ENCODE measurements around the gene HELB. TPM values are rescaled to one million over a fixed set of nuclear protein-coding genes. Genes with fewer than 3 reads are reported as not detected.

The HELB gene
- total and polyA plus RNA-seq, 4 donors: 0.18 to 8.0 (median 2.9) TPM

DNA sequence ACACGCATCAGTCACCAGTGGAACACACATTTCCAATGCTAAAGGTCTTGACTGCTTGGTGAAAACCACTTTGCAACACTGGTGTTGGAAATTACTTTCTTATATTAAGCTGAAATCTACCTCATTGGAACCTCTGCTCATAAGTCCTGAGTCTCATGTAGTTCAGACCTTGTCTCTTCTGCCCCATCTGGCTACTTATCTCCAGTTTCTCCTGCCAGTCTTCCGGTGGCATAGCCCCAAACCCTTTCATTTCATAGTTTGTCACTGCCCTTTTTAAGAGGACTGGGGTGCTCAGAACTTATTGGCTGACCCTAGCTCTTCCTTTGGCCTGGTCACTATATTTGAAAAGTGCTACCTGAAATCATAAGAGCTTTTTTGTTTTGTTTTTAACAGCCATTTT lies 43.7 kb downstream of the HELB start:
- H3K27me3 ChIP-seq (ENCODE audit: control insufficient read depth in 4 of 4, insufficient read depth in 4 of 4, low read length in 3 of 4): no peaks in the 10 kb centered on the region
- no peak overlapping the region for H3K27ac ChIP-seq (ENCODE audit: low read depth in 1 of 2, low read length in 2 of 2)
- no peak for TF ChIP-seq EGR1 (IDR thresholded peaks at IDR 0.05; ENCODE audit: low read depth in 2 of 2)
- TF ChIP-seq, protein P1, sequence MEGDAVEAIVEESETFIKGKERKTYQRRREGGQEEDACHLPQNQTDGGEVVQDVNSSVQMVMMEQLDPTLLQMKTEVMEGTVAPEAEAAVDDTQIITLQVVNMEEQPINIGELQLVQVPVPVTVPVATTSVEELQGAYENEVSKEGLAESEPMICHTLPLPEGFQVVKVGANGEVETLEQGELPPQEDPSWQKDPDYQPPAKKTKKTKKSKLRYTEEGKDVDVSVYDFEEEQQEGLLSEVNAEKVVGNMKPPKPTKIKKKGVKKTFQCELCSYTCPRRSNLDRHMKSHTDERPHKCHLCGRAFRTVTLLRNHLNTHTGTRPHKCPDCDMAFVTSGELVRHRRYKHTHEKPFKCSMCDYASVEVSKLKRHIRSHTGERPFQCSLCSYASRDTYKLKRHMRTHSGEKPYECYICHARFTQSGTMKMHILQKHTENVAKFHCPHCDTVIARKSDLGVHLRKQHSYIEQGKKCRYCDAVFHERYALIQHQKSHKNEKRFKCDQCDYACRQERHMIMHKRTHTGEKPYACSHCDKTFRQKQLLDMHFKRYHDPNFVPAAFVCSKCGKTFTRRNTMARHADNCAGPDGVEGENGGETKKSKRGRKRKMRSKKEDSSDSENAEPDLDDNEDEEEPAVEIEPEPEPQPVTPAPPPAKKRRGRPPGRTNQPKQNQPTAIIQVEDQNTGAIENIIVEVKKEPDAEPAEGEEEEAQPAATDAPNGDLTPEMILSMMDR (IDR thresholded peaks at IDR 0.05; ENCODE audit: low read depth, low read length, missing input control): no peak
- no peak for TF ChIP-seq NR2F2 (IDR thresholded peaks at IDR 0.05)
- TF ChIP-seq, protein P2, sequence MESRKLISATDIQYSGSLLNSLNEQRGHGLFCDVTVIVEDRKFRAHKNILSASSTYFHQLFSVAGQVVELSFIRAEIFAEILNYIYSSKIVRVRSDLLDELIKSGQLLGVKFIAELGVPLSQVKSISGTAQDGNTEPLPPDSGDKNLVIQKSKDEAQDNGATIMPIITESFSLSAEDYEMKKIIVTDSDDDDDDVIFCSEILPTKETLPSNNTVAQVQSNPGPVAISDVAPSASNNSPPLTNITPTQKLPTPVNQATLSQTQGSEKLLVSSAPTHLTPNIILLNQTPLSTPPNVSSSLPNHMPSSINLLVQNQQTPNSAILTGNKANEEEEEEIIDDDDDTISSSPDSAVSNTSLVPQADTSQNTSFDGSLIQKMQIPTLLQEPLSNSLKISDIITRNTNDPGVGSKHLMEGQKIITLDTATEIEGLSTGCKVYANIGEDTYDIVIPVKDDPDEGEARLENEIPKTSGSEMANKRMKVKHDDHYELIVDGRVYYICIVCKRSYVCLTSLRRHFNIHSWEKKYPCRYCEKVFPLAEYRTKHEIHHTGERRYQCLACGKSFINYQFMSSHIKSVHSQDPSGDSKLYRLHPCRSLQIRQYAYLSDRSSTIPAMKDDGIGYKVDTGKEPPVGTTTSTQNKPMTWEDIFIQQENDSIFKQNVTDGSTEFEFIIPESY (IDR thresholded peaks at IDR 0.05): no peak
- TF ChIP-seq, protein P3, sequence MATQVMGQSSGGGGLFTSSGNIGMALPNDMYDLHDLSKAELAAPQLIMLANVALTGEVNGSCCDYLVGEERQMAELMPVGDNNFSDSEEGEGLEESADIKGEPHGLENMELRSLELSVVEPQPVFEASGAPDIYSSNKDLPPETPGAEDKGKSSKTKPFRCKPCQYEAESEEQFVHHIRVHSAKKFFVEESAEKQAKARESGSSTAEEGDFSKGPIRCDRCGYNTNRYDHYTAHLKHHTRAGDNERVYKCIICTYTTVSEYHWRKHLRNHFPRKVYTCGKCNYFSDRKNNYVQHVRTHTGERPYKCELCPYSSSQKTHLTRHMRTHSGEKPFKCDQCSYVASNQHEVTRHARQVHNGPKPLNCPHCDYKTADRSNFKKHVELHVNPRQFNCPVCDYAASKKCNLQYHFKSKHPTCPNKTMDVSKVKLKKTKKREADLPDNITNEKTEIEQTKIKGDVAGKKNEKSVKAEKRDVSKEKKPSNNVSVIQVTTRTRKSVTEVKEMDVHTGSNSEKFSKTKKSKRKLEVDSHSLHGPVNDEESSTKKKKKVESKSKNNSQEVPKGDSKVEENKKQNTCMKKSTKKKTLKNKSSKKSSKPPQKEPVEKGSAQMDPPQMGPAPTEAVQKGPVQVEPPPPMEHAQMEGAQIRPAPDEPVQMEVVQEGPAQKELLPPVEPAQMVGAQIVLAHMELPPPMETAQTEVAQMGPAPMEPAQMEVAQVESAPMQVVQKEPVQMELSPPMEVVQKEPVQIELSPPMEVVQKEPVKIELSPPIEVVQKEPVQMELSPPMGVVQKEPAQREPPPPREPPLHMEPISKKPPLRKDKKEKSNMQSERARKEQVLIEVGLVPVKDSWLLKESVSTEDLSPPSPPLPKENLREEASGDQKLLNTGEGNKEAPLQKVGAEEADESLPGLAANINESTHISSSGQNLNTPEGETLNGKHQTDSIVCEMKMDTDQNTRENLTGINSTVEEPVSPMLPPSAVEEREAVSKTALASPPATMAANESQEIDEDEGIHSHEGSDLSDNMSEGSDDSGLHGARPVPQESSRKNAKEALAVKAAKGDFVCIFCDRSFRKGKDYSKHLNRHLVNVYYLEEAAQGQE (IDR thresholded peaks at IDR 0.05): no peak
- no peak overlapping the region for H3K9ac ChIP-seq (ENCODE audit: low read depth in 1 of 2, low read length in 2 of 2)
- no peaks in the 10 kb centered on the region for H3K4me1 ChIP-seq (ENCODE audit: control insufficient read depth in 4 of 4, insufficient read depth in 4 of 4, low read length in 3 of 4)
- 98% methylated on average over 2 of the region's 2 CpGs for WGBS
- H3K36me3 ChIP-seq (ENCODE audit: control insufficient read depth in 4 of 4, insufficient read depth in 3 of 4, low read depth in 1 of 4, low read length in 3 of 4): peaks cover 3 to 10% (median 7%) of the 10 kb centered on the region in 4 donors
- H3K4me3 ChIP-seq (ENCODE audit: low read depth in 1 of 3, low read length in 3 of 3): no peak overlapping the region
- peaks cover 2 to 8% (median 5%) of the 10 kb centered on the region in 4 donors for H3K9me3 ChIP-seq (ENCODE audit: control insufficient read depth in 4 of 4, low read length in 3 of 4)
- no peak for DNase-seq (ENCODE audit: low spot score)

DNA sequence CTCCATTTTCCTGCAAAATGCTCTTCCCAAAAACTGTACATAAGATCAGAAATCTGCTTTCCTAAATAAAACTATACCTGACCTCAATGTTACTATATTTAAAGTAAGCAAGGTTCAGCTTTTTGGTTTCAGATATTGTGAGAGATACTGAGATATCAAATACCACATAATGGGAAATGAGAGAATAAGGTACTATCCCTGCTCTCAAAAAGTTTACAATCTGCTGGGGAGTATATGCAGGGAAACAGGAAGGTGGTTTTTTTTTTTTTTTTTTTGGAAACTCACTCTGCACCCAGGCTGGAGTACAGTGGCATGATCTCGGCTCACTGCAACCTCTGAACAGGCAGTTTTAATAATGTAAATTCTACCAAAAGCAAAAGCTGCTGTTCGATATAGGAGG lies 49.0 kb downstream of the HELB start:
- DNase-seq (ENCODE audit: low spot score): no peak
- H3K36me3 ChIP-seq (ENCODE audit: control insufficient read depth in 4 of 4, insufficient read depth in 3 of 4, low read depth in 1 of 4, low read length in 3 of 4): peaks cover 0 to 8% (median 2%) of the 10 kb centered on the region in 4 donors
- TF ChIP-seq, protein P4, sequence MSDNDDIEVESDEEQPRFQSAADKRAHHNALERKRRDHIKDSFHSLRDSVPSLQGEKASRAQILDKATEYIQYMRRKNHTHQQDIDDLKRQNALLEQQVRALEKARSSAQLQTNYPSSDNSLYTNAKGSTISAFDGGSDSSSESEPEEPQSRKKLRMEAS (IDR thresholded peaks at IDR 0.05): no peak
- no peak for TF ChIP-seq FOXA2 (IDR thresholded peaks at IDR 0.05)
- TF ChIP-seq JUND (IDR thresholded peaks at IDR 0.05): no peak
- TF ChIP-seq HNF4A (conservative IDR thresholded peaks at IDR 0.05): no peak
- TF ChIP-seq TAF1 (conservative IDR thresholded peaks at IDR 0.05): no peak
- TF ChIP-seq SP1 (IDR thresholded peaks at IDR 0.05): no peak
- no peak for TF ChIP-seq RXRA (IDR thresholded peaks at IDR 0.05)
- TF ChIP-seq, protein P5, sequence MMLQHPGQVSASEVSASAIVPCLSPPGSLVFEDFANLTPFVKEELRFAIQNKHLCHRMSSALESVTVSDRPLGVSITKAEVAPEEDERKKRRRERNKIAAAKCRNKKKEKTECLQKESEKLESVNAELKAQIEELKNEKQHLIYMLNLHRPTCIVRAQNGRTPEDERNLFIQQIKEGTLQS (IDR thresholded peaks at IDR 0.05): no peak
- TF ChIP-seq HNF4G (IDR thresholded peaks at IDR 0.05): no peak
- no peak for TF ChIP-seq NR2F2 (IDR thresholded peaks at IDR 0.05)
- TF ChIP-seq, protein P2 (IDR thresholded peaks at IDR 0.05): no peak
- no peak for TF ChIP-seq RAD21 (IDR thresholded peaks at IDR 0.05)
- TF ChIP-seq FOXA1 (IDR thresholded peaks at IDR 0.05): no peak
- no peak for TF ChIP-seq EGR1 (IDR thresholded peaks at IDR 0.05; ENCODE audit: low read depth in 2 of 2)
- TF ChIP-seq YY1 (IDR thresholded peaks at IDR 0.05): no peak
- TF ChIP-seq, protein P3 (IDR thresholded peaks at IDR 0.05): no peak

More for the DNA sequence above, 49.0 kb downstream of the HELB start:
- 97% methylated on average over 2 of the region's 2 CpGs for WGBS
- Histone ChIP-seq H3K4me1 (ENCODE audit: control insufficient read depth in 4 of 4, insufficient read depth in 4 of 4, low read length in 3 of 4) (no peaks in the 10 kb centered on the region), H3K27me3 (ENCODE audit: control insufficient read depth in 4 of 4, insufficient read depth in 4 of 4, low read length in 3 of 4) (no peaks in the 10 kb centered on the region), H3K4me3 (ENCODE audit: low read depth in 1 of 3, low read length in 3 of 3) (no peak overlapping the region), H3K27ac (ENCODE audit: low read depth in 1 of 2, low read length in 2 of 2) (no peak overlapping the region), H3K9ac (ENCODE audit: low read depth in 1 of 2, low read length in 2 of 2) (no peak overlapping the region), H3K9me3 (ENCODE audit: control insufficient read depth in 4 of 4, low read length in 3 of 4) (no peaks in the 10 kb centered on the region)
